RWPE2 (cell line): ENCODE data around the gene SMG7.

Experiments
- ATAC-seq: fragments of 200-7000 bp; cut with Tn5 transposase; 3 replicates; pipeline ENCODE4 v1.9.1; 2021; ENCODE audit warnings: low read depth
- DNase-seq: peaks from one replicate; pipeline ENCODE4 v3.0.0-alpha.2; 2020; ENCODE audit warnings: low spot score
- H3K27ac ChIP-seq: fragments of 450-650 bp; 2 replicates; pipeline ENCODE4 v1.5.1; 2017; ENCODE audit warnings: mild to moderate bottlenecking; ENCODE audit not compliant: poor library complexity, severe bottlenecking
- H3K27me3 ChIP-seq: fragments of 250-450 bp; sonication (Bioruptor Pico); 2 replicates; pipeline ENCODE4 v1.5.1; 2021; ENCODE audit warnings: mild to moderate bottlenecking, moderate library complexity; ENCODE audit not compliant: insufficient read depth, poor library complexity, severe bottlenecking
- H3K36me3 ChIP-seq: fragments of 250-450 bp; sonication (Bioruptor Pico); 2 replicates; pipeline ENCODE4 v1.5.1; 2020; ENCODE audit warnings: low read depth, mild to moderate bottlenecking, moderate library complexity
- H3K4me1 ChIP-seq: fragments of 250-450 bp; sonication (Bioruptor Pico); 2 replicates; pipeline ENCODE4 v1.5.1; 2021; ENCODE audit warnings: mild to moderate bottlenecking, moderate library complexity; ENCODE audit not compliant: insufficient read depth, poor library complexity, severe bottlenecking
- H3K4me3 ChIP-seq: fragments of 250-450 bp; sonication (Bioruptor Pico); 2 replicates; pipeline ENCODE4 v1.5.1; 2021; ENCODE audit warnings: mild to moderate bottlenecking, moderate library complexity; ENCODE audit not compliant: severe bottlenecking
- H3K9me3 ChIP-seq: fragments of 250-450 bp; sonication (Bioruptor Pico); 2 replicates; pipeline ENCODE4 v1.5.1; 2021; ENCODE audit warnings: mild to moderate bottlenecking, moderate library complexity; ENCODE audit not compliant: severe bottlenecking
- TF ChIP-seq, protein P1 (sequence below): fragments of 450-650 bp; IDR thresholded peaks from one replicate; pipeline ENCODE4 v1.5.1; 2017; ENCODE audit warnings: mild to moderate bottlenecking, moderate library complexity; ENCODE audit not compliant: poor library complexity, severe bottlenecking

The SMG7 gene

DNA sequence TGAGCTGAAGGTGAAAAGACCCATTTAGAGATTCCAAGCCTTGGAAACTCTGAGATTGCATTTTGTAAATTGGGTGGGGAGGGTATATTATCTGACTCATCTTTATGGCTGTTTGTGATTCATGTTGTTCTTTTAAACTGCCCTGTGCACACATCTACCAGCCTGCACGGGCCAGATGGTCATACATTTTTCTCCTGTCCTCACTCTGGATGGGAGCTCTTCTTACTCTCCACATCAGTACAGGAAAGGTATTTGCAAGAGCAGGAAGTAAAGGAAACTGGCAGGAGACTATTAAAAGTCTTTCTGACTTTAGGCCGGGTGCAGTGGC, 39.8 kb upstream of the SMG7 start:
- peak; percentile 99 for ATAC-seq
- Histone ChIP-seq H3K27ac (peak overlapping the region; percentile 53), H3K36me3 (no peaks in the 10 kb centered on the region), H3K4me3 (no peak overlapping the region), H3K27me3 (no peaks in the 10 kb centered on the region), H3K4me1 (peaks cover 6% of the 10 kb centered on the region), H3K9me3 (no peaks in the 10 kb centered on the region)
- DNase-seq = peak; percentile 64
- TF ChIP-seq, protein P1, sequence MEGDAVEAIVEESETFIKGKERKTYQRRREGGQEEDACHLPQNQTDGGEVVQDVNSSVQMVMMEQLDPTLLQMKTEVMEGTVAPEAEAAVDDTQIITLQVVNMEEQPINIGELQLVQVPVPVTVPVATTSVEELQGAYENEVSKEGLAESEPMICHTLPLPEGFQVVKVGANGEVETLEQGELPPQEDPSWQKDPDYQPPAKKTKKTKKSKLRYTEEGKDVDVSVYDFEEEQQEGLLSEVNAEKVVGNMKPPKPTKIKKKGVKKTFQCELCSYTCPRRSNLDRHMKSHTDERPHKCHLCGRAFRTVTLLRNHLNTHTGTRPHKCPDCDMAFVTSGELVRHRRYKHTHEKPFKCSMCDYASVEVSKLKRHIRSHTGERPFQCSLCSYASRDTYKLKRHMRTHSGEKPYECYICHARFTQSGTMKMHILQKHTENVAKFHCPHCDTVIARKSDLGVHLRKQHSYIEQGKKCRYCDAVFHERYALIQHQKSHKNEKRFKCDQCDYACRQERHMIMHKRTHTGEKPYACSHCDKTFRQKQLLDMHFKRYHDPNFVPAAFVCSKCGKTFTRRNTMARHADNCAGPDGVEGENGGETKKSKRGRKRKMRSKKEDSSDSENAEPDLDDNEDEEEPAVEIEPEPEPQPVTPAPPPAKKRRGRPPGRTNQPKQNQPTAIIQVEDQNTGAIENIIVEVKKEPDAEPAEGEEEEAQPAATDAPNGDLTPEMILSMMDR = no peak

DNA sequence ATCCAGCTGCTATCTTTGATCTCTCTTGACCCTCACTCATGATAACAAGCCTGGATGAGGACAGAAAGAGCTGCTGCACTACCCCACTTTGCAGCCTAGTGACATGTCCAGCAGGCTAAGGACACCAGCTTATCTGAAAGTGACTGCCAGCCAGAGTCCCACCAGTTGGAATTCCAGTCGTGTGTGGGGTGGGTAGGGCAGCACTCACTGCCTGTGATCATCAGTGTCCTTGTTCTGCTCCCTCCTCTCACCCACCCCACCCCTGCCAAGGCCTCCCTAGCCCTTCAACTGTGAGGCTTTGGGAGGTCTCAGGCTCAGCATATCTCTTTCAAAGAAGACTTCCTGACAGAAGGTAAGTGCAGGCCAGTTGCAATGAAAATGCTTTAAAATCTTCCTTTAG, 38.6 kb upstream of the SMG7 start:
- Histone ChIP-seq H3K4me3 (no peak overlapping the region), H3K36me3 (no peaks in the 10 kb centered on the region), H3K4me1 (peaks cover 6% of the 10 kb centered on the region), H3K27me3 (no peaks in the 10 kb centered on the region), H3K9me3 (no peaks in the 10 kb centered on the region), H3K27ac (no peak overlapping the region)
- TF ChIP-seq, protein P1 = no peak
- DNase-seq = no peak
- no peak for ATAC-seq

GRCh38 chr1:183435497-183435896, 36.8 kb upstream of the SMG7 start:
- Histone ChIP-seq H3K36me3 (no peaks in the 10 kb centered on the region), H3K27ac (no peak overlapping the region), H3K27me3 (no peaks in the 10 kb centered on the region), H3K4me3 (no peak overlapping the region), H3K4me1 (peaks cover 6% of the 10 kb centered on the region), H3K9me3 (no peaks in the 10 kb centered on the region)
- TF ChIP-seq, protein P1 = no peak
- no peak for ATAC-seq
- DNase-seq = no peak

DNA sequence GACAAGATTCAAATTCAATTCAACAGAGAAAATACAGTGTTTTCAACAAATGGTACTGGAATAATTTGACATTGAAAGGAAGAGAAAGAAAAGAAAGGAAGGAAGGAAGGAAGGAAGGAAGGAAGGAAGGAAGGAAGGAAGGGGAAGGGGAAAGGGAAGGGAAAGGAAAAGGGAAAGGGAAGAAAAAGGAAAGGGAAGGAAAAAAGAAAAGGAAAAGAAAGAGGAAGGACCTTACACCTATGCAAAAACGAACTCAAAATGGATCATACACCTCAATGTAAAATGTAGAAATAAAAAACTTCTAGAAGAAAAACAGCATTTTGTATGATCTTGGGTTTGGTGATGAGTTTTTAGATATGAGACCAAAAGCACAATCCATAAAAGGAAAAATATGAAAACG, 34.2 kb upstream of the SMG7 start:
- H3K9me3 ChIP-seq = no peaks in the 10 kb centered on the region
- DNase-seq (no peak), ATAC-seq (no peak)
- H3K4me1 ChIP-seq = peaks cover under 1% of the 10 kb centered on the region
- no peak overlapping the region for H3K27ac ChIP-seq
- H3K36me3 ChIP-seq = no peaks in the 10 kb centered on the region
- TF ChIP-seq, protein P1 = no peak
- H3K4me3 ChIP-seq = no peak overlapping the region
- H3K27me3 ChIP-seq = no peaks in the 10 kb centered on the region

DNA sequence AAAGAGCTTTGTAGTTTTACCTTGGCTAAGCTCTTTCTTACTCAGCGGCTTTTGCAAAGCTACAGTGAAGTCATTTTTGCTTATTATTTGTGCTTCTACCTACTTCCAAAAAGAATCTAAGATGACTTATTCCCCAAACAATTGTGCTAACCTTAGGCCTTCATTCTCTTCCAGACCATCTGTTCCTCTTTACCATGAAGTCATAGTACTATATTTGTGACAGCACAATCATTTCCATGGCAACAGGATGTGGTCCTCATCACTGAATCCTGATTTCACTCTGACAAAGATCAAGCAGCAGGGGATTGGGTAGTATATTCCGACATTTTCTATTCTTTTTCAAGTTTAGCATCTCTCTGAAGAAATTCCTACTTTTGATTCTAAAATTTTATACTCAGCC, 29.3 kb upstream of the SMG7 start:
- TF ChIP-seq, protein P1 = no peak
- Histone ChIP-seq H3K4me1 (no peaks in the 10 kb centered on the region), H3K4me3 (no peak overlapping the region), H3K27ac (no peak overlapping the region), H3K9me3 (no peaks in the 10 kb centered on the region), H3K27me3 (no peaks in the 10 kb centered on the region), H3K36me3 (no peaks in the 10 kb centered on the region)
- ATAC-seq (no peak), DNase-seq (no peak)
